Measurements from ENCODE around the gene FAM219B.

The FAM219B gene

GRCh38 chr15:74857671-74858368 lies 48.8 kb downstream of the FAM219B start:
- H3K4me3 ChIP-seq (replicated peaks; ENCODE audit: low read depth, low read length): no peak overlapping the region
- DNase-seq (ENCODE audit: low read depth): no peak
- TF ChIP-seq, protein P1, sequence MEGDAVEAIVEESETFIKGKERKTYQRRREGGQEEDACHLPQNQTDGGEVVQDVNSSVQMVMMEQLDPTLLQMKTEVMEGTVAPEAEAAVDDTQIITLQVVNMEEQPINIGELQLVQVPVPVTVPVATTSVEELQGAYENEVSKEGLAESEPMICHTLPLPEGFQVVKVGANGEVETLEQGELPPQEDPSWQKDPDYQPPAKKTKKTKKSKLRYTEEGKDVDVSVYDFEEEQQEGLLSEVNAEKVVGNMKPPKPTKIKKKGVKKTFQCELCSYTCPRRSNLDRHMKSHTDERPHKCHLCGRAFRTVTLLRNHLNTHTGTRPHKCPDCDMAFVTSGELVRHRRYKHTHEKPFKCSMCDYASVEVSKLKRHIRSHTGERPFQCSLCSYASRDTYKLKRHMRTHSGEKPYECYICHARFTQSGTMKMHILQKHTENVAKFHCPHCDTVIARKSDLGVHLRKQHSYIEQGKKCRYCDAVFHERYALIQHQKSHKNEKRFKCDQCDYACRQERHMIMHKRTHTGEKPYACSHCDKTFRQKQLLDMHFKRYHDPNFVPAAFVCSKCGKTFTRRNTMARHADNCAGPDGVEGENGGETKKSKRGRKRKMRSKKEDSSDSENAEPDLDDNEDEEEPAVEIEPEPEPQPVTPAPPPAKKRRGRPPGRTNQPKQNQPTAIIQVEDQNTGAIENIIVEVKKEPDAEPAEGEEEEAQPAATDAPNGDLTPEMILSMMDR (IDR thresholded peaks at IDR 0.05; ENCODE audit: low read length, missing control alignments): no peak

DNA sequence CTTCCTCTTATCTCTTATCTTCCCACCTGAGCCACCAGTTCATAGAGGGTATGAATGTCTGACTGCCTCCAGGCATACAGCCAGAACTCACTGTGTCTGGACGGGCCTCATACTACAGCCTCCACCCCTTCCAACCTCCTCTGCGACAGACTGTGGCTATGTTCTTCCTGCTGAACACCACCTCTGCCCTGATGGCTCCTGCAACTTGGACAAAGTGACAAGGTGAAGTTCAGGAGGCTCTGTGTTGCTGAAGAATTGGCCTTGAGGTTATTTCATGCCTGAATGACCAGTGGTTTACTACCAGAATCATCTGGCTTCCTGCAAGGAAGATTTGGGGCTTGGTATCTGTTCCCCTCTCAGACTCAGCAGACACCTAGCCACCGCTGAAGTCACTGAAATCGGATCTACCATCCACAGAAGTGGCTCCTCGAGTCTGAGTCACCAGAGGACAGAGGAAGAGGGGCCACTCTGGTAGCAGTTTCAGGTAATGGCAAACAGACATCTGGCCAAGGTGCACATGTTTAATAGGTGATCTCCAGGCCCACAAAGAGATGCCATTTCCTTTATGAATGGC lies 49.5 kb downstream of the FAM219B start:
- no peak for DNase-seq (ENCODE audit: low read depth)
- H3K4me3 ChIP-seq (replicated peaks; ENCODE audit: low read depth, low read length): no peak overlapping the region
- TF ChIP-seq, protein P1 (IDR thresholded peaks at IDR 0.05; ENCODE audit: low read length, missing control alignments): no peak

- DNase-seq (ENCODE audit: low read depth): no peak
- TF ChIP-seq, protein P1 (IDR thresholded peaks at IDR 0.05; ENCODE audit: low read length, missing control alignments): no peak
- H3K4me3 ChIP-seq (replicated peaks; ENCODE audit: low read depth, low read length): no peak overlapping the region
Observed at GRCh38 chr15:74856537-74856936, 50.1 kb downstream of the FAM219B start.

GRCh38 chr15:74855857-74856256 lies 50.8 kb downstream of the FAM219B start:
- DNase-seq (ENCODE audit: low read depth): no peak
- H3K4me3 ChIP-seq (replicated peaks; ENCODE audit: low read depth, low read length): no peak overlapping the region
- TF ChIP-seq, protein P1 (IDR thresholded peaks at IDR 0.05; ENCODE audit: low read length, missing control alignments): no peak

DNA sequence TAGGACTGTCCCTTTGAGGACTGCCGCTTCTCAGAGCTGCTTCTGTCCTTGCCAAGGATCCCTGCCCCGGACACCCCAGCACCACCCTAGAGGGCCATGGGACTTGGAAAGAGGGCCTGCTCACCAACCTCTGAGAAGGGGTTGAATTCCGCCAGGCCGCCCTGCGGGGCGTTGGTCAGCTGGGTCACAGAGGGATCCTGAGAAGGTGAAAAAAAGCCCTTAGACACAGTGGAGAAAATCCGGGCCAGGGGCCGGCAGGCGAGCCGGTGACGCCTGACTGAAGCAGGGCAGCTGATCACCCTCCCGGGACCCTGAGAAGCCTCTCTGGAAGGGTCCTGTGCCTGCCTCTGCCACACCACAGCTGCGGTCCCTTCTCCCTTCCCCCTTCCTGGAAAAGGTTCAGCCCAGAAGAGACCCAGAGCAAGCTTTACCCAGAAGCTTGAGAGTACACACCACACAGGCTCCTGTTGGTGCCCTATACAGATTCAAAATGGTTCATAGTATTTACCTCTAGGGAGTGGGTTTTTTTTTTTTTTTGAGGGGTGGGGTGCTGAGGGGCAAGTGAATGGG lies 52.1 kb downstream of the FAM219B start:
- TF ChIP-seq, protein P1 (IDR thresholded peaks at IDR 0.05; ENCODE audit: low read length, missing control alignments): no peak
- no peak overlapping the region for H3K4me3 ChIP-seq (replicated peaks; ENCODE audit: low read depth, low read length)
- DNase-seq (ENCODE audit: low read depth): no peak

- no peak for DNase-seq (ENCODE audit: low read depth)
- H3K4me3 ChIP-seq (replicated peaks; ENCODE audit: low read depth, low read length): no peak overlapping the region
- TF ChIP-seq, protein P1 (IDR thresholded peaks at IDR 0.05; ENCODE audit: low read length, missing control alignments): no peak
Observed at GRCh38 chr15:74851960-74852359, 54.7 kb downstream of the FAM219B start.
